MG63 (cell line): ENCODE results near the gene TTLL10. TPM values are rescaled to one million over a fixed set of nuclear protein-coding genes. Genes with fewer than 3 reads are reported as not detected.
A peak's percentile ranks its signal among the peaks of the same experiment; 100 is the strongest.

Source experiments
- DNase-seq: peaks from one replicate; pipeline ENCODE4 v3.0.0-alpha.2; 2020
- H3K27me3 ChIP-seq: fragments of 250-450 bp; sonication (Bioruptor Pico); 2 replicates; pipeline ENCODE4 v1.5.1; 2020; ENCODE audit warnings: mild to moderate bottlenecking, moderate library complexity
- H3K36me3 ChIP-seq: fragments of 250-450 bp; sonication (Bioruptor Pico); 2 replicates; pipeline ENCODE4 v1.5.1; 2020; ENCODE audit warnings: mild to moderate bottlenecking, moderate library complexity
- H3K4me3 ChIP-seq: fragments of 250-450 bp; sonication (Bioruptor Pico); 2 replicates; pipeline ENCODE4 v1.5.1; 2020; ENCODE audit warnings: mild to moderate bottlenecking, moderate library complexity
- H3K9me3 ChIP-seq: fragments of 250-450 bp; sonication (Bioruptor Pico); 2 replicates; pipeline ENCODE4 v1.5.1; 2020; ENCODE audit warnings: mild to moderate bottlenecking, moderate library complexity
- total RNA-seq: library from RNA; depleted of rRNA; stranded (reverse); fragments of >200 nt; shearing (Covaris generic); gene quantifications from 2 replicates; pipeline ENCODE4 v1.2.3, GENCODE V29; 2014; ENCODE audit warnings: low replicate concordance

TTLL10 gene
- total RNA-seq, 1 experiment from 2014 or later, result not detected

GRCh38 chr1:1228187-1228586, 54.5 kb downstream of the TTLL10 start:
- DNase-seq, result no peak
- Histone ChIP-seq H3K4me3 (no peak overlapping the region), H3K9me3 (no peaks in the 10 kb centered on the region), H3K36me3 (peaks cover 33% of the 10 kb centered on the region), H3K27me3 (no peaks in the 10 kb centered on the region)

GRCh38 chr1:1228596-1229321, 55.1 kb downstream of the TTLL10 start:
- Histone ChIP-seq H3K27me3 (no peaks in the 10 kb centered on the region), H3K4me3 (no peak overlapping the region), H3K36me3 (peaks cover 35% of the 10 kb centered on the region), H3K9me3 (no peaks in the 10 kb centered on the region)
- DNase-seq, result no peak

- H3K36me3 ChIP-seq, result peaks cover 45% of the 10 kb centered on the region
- no peaks in the 10 kb centered on the region for H3K27me3 ChIP-seq
- no peak for DNase-seq
- no peak overlapping the region for H3K4me3 ChIP-seq
- no peaks in the 10 kb centered on the region for H3K9me3 ChIP-seq
These were observed 56.1 kb downstream of the TTLL10 start for GRCh38 chr1:1229770-1230169.

GRCh38 chr1:1230656-1231399, 57.1 kb downstream of the TTLL10 start:
- H3K4me3 ChIP-seq, result peak overlapping the region; percentile 83
- H3K9me3 ChIP-seq, result no peaks in the 10 kb centered on the region
- no peaks in the 10 kb centered on the region for H3K27me3 ChIP-seq
- H3K36me3 ChIP-seq, result peaks cover 45% of the 10 kb centered on the region
- DNase-seq, result peak; percentile 60

GRCh38 chr1:1231400-1232207, 57.9 kb downstream of the TTLL10 start, which contains the start of gene SDF4:
Gene SDF4, minus strand, starts transcription at chr1:1232001. Its CDS starts 3,229 bp downstream, at chr1:1228772.
- peak; percentile 94 for DNase-seq
- Histone ChIP-seq H3K4me3 (peak within 1 kb of the TSS; percentile 83), H3K36me3 (peaks cover 45% of the 10 kb centered on the region), H3K9me3 (no peaks in the 10 kb centered on the region), H3K27me3 (no peaks in the 10 kb centered on the region)

GRCh38 chr1:1232208-1232795, 58.6 kb downstream of the TTLL10 start, which contains the start of gene B3GALT6:
Gene B3GALT6, plus strand, starts transcription at chr1:1232237. Its CDS starts 42 bp downstream, at chr1:1232279.
- Histone ChIP-seq H3K27me3 (no peaks in the 10 kb centered on the region), H3K36me3 (peaks cover 45% of the 10 kb centered on the region), H3K9me3 (no peaks in the 10 kb centered on the region), H3K4me3 (peak within 1 kb of the TSS; percentile 83)
- no peak for DNase-seq

- Histone ChIP-seq H3K9me3 (no peaks in the 10 kb centered on the region), H3K36me3 (peaks cover 39% of the 10 kb centered on the region), H3K4me3 (no peak overlapping the region; the same call in 1 of the 2 replicates), H3K27me3 (no peaks in the 10 kb centered on the region)
- DNase-seq, result no peak
These were observed 59.3 kb downstream of the TTLL10 start for GRCh38 chr1:1232796-1233566.

GRCh38 chr1:1233567-1233892, 59.9 kb downstream of the TTLL10 start:
- no peaks in the 10 kb centered on the region for H3K9me3 ChIP-seq
- no peak for DNase-seq
- H3K27me3 ChIP-seq, result no peaks in the 10 kb centered on the region
- peaks cover 33% of the 10 kb centered on the region for H3K36me3 ChIP-seq
- no peak overlapping the region for H3K4me3 ChIP-seq

GRCh38 chr1:1234180-1234808, 60.6 kb downstream of the TTLL10 start:
- no peak overlapping the region for H3K4me3 ChIP-seq
- DNase-seq, result no peak
- no peaks in the 10 kb centered on the region for H3K9me3 ChIP-seq

GRCh38 chr1:1235016-1235744, 61.5 kb downstream of the TTLL10 start:
- H3K36me3 ChIP-seq, result peaks cover 18% of the 10 kb centered on the region
- DNase-seq, result no peak
- no peaks in the 10 kb centered on the region for H3K9me3 ChIP-seq

More at GRCh38 chr1:1234180-1234808, 60.6 kb downstream of the TTLL10 start:
- Histone ChIP-seq H3K27me3 (no peaks in the 10 kb centered on the region), H3K36me3 (peaks cover 26% of the 10 kb centered on the region)

GRCh38 chr1:1236176-1236763, 62.6 kb downstream of the TTLL10 start:
- no peak for DNase-seq
- Histone ChIP-seq H3K4me3 (no peak overlapping the region), H3K36me3 (peaks cover 16% of the 10 kb centered on the region), H3K9me3 (no peaks in the 10 kb centered on the region), H3K27me3 (no peaks in the 10 kb centered on the region)

More at GRCh38 chr1:1235016-1235744, 61.5 kb downstream of the TTLL10 start:
- H3K4me3 ChIP-seq, result no peak overlapping the region
- no peaks in the 10 kb centered on the region for H3K27me3 ChIP-seq

- Histone ChIP-seq H3K4me3 (no peak overlapping the region), H3K27me3 (no peaks in the 10 kb centered on the region)
- DNase-seq, result no peak
These were observed 63.5 kb downstream of the TTLL10 start for GRCh38 chr1:1236945-1237873.

GRCh38 chr1:1237874-1238701, 64.4 kb downstream of the TTLL10 start:
- peaks cover 13% of the 10 kb centered on the region for H3K36me3 ChIP-seq
- no peak for DNase-seq
- H3K4me3 ChIP-seq, result no peak overlapping the region
- H3K27me3 ChIP-seq, result no peaks in the 10 kb centered on the region
- H3K9me3 ChIP-seq, result no peaks in the 10 kb centered on the region

More at GRCh38 chr1:1236945-1237873, 63.5 kb downstream of the TTLL10 start:
- Histone ChIP-seq H3K36me3 (peaks cover 13% of the 10 kb centered on the region), H3K9me3 (no peaks in the 10 kb centered on the region)
